Suppressor macrophage treated with lipopolysaccharide for 4 hours (primary cell): Measurements from ENCODE around the gene APOL1.
A peak's percentile ranks its signal among the peaks of the same experiment; 100 is the strongest.
"Not testable (repeated sequence)": the region's sequence is repeated elsewhere in the genome, so short reads cannot be mapped to it uniquely, and the experiment has no call there.

Experiments used
- DNase-seq: peaks from one replicate; pipeline ENCODE4 v3.0.0-alpha.2; 2020

The APOL1 gene, protein sequence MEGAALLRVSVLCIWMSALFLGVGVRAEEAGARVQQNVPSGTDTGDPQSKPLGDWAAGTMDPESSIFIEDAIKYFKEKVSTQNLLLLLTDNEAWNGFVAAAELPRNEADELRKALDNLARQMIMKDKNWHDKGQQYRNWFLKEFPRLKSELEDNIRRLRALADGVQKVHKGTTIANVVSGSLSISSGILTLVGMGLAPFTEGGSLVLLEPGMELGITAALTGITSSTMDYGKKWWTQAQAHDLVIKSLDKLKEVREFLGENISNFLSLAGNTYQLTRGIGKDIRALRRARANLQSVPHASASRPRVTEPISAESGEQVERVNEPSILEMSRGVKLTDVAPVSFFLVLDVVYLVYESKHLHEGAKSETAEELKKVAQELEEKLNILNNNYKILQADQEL

DNA sequence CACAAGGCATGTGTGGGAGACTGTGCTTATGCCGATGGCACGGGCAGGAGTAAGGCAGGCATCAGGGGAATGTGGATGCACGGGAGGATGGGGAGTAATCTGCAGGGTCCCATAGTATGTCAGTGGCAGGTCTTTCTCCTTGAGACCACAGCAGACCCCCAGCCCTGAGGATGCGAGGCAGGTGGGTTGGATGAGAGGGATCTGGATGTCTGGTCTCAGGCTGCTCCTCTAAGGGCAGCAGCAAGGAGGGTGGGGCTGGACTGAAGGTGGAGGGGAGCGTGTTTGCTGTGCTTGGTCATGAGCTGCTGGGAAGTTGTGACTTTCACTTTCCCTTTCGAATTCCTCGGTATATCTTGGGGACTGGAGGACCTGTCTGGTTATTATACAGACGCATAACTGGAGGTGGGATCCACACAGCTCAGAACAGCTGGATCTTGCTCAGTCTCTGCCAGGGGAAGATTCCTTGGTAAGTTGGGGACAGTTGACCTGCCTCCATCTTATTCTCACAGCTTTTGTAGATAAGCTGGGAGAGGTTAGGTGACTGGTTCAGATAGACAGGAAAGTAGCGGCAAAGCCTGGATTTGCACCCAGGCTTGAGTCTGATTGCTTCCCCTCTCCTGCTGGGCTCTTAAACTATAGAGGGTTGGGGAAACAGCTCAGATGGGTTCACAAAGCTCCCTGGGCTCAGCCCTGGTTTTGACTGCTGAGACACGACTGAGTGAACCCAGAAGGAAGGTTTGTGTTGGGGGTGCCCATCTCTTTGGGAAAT, at the start of gene APOL1:
TSS of gene APOL1 (plus strand) at position 380 of the 769 bp plus-strand sequence. CDS start 1,823 bp downstream, outside the sequence.
- DNase-seq, result peak; percentile 89

DNA sequence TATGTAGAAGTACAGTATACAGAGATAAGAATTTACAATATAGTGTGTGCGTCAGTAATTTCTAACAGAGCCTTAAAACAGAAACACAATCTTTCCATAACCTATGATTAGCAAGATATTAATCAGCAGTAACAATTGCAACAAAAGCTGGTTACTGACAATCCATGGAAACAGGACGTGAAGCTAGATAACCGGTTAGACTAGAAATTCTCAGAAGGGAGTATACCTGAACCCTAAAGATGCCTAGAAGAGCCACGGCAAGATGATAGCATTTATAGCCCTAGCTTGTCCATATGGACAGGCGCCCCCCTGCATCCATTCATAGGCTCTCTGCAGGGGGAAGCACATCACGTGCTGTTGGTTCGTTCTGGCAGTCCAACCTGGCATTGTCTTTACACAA, 49.5 kb upstream of the APOL1 start:
- not testable (repeated sequence) for DNase-seq

DNA sequence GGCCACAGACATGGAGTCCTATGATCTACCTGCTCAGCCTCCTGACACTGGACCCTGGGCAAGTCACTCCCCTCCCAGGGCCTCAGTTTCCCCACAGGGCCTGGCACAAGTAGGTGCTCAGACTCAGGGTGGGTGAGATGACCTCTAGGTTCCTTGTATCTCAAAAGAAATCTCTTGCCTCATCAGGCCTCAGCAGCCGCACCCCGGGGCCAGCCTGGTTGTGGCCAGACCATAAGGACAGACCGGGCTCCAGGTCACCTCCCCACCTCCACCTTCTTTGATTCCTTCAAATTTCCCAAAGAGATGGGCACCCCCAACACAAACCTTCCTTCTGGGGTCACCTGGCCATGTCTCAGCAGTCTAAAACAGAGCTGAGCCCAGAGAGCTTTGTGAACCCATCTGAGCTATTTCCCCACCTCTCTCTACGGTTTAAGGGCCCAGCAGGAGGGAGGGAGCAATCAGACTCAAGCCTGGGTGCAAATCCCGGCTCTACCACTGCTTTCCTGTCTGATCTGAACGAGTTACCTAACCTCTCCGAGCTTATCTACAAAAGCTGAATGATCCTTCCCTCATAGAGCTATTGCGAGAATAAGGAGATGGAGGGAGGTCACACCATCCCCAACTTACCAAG, 48.8 kb upstream of the APOL1 start:
- DNase-seq, result no peak

DNA sequence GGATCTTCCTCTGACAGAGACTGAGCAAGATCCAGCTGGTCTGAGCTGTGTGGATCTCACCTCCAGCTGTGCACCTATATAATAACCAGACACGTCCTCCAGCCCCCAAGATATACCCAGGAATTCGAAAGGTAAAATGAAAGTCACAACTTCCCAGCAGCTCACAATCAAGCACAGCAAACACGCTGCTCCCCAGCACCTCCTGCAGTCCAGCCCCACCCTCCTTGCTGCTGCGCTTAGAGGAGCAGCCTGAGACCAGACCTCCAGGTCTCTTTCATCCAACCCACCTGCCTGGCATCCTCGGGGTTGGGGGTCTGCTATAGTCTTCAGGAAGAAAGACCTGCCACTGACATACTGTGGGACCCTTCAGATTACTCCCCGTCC, 48.3 kb upstream of the APOL1 start:
- DNase-seq, result no peak

DNA sequence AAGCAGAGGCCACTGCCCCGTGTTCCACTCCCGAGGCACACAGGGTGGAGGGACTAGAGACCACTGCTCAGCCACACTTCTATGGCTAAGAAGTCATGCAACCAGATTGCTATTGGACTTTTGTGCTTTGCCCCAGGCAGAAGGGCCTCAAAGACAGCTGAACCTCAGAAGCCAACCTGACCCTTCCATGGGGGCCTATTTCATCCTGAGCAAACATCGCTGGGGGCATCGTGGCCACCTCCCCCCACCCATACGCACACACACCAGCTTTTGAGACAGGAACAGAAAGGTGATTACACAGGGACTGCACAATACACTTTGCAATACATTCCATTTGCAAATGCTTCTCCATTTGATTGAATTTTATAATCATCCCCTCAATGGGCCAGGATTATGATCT, 47.4 kb upstream of the APOL1 start:
- not testable (repeated sequence) for DNase-seq

DNA sequence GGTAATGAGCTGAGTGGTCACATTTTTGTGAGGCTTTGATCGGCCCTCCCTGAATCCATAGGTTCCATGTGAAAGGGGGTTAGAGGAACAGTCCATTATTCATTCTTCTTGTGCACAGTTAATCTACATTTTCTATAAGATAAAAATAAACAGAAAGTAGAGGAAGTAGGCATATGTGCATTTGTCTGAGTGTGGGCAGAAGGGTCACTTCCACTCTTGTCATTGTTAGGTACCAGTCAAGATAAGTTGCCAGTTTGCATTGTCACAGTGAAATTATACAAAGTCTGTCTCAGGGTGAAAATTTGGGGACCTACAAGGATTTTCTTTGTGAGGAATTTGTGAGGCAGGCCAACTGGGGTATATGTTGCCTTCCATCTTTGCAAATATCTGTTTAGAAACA, 46.7 kb upstream of the APOL1 start:
- DNase-seq, result peak; percentile 31

DNA sequence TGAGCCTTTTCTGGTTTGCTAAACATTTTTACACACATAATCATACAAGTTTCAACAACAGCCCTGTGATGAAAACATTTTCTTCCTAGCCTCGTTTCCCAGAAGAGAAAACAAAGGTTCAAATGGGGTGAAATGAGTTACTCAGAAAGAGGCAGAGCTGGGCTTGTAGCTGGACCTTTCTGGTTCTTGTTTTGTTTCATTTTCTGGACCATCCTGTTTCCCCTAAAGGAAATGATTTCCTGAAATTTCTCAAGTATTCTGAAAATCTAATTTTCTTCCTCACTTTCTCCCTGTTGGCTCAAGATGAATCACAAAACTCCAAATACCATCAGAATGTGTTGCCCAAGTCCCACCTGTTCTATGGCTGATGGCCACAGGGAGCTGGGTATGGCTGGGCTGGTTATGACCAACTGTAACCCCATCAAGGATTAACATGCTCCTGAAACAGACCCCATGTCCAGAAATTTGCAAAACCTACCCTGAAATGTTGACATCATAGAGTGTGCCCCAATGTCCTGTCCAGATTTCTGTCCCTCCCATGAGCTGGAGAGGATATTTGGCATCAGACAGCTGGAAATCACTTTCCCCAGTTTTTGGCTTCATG, 44.7 kb upstream of the APOL1 start:
- DNase-seq, result peak; percentile 57

DNA sequence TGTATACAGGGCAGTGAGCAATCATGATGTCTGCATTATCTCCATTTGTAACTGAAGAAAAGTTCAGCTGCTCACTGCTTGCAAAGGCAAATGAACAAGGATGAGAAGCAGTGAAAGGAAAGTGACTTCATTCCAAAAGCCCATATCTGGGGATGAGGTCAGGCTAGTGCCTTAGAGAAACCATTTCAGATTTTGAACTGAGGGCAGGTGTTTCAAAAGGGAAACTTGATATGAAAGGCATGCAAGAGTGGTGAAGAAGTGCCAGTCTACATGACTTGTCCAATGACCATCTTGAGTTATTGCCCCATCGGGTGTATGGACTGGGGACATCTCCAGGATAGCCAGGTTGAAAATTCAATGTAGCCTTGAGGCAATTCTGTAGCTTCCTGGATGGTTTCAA, 44.0 kb upstream of the APOL1 start:
- DNase-seq, result peak; percentile 15

DNA sequence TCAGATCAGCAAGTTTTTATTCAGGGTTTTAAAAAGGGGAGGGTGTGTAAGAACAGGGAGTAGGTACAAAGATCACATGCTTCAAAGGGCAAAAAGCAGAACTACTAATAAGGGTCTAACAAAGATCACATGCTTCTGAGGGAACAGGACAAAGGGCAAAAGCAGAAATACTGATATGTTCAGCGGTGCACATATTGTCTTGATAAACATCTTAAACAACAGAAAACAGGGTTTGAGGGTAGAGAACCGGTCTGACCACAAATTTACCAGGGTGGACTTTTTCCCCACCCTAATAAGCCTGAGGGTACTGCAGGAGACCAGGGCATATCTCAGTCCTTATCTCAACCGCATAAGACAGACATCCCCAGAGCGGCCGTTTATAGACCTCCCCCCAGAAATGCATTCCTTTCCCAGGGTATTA, 43.4 kb upstream of the APOL1 start:
- not testable (repeated sequence) for DNase-seq

DNA sequence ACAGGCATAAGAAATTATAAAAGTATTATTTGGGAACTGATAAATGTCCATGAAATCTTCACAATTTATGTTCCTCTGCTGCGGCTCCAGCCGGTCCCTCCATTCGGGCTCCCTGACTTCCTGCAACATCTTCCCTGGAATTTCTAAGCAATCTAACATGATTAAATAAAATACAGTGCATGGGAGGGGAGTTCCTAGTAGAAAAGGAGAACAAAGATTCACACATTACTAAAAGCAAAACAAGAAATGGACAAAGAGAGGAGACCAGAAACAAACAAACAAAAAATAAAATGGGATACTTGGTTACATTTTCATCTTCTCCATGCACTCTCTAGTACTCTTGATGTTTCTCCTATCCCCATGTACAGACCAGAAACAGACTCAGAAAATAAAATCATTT, 42.7 kb upstream of the APOL1 start:
- peak; percentile 56 for DNase-seq

DNA sequence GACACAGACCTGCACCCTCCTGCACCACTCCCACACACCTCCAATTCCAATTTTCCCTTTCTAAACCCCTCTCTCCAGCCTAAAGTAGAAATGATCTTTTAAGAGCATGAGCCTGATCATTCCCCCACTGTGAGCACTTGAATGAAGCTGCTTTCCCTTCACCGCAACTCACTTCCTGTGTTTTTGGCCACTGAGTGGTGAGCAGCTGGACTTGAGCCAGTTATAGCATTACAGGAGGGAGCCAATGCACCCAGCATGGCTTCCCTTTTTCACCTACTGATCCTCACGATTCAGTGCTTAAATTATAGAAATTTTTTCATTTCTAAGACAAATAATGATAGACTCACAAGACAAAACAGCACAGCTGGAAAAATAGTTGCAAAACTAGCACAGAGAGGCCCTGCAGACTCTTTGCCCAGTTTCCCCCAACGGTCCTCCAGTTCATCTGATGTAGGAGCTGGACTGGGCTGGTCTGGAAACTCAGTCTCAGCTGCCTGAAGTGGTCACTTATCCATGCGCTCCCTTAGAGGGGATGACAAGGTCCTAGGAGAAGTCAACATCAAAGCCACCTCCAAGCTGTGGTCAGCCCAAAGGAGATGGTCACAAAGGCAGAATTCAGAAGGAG, 41.6 kb upstream of the APOL1 start:
- peak; percentile 62 for DNase-seq

DNA sequence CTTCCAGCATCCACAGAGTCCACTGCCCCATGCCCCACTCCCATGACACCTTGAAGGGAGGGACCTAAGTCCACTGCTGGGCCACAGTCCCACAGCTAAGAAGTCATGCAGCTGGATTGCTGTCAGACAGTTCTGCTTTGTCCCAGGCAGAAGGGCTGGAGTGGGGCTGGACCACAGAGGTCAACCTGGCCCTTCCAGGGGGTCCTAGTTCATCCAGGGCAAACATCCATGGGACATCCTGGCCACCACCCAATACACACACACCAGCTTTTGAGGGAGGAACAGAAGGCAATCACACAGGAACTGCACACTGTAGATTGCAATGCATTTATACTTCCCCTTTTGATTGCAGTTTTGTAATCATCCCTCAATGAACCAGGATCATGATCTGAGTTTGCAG, 40.0 kb upstream of the APOL1 start:
- DNase-seq, result peak; percentile 56

DNA sequence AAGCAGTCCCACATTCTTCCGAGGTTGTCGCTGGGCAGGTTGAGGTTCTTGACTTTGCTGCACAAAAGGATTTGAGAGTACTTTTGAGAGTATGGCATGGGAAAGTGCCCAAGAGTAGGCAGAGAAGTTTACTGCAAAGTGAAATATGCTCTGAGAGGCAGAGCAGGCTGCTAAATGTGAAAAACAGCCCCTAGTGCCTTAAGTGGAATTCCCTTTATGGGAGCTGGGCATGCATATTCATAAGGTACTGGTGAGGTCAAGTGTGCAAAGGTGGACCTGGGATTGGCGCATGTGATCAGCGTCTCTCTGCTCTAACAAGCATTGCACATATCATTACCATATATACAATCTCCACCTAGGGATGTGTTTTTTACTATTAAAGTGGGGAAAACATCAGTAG, 39.3 kb upstream of the APOL1 start:
- DNase-seq, result no peak

DNA sequence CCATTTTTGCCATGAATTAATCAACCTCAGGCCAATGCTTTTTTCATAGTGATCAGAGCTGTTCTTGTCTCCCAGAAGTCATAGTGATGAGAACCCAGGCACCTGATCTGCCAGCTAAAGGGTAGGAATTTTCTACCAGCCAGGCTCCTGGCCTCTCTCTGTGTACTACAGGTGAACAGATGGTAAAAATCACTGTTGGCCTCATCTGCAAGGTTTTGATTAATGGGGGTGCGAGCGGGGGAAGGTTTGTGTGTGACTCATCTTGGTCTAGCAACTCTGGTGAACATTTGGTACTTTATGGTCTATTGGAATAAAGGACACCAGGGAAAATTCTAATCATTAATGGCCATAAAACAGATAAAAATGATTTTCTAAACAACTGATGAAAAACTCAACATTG, 37.0 kb upstream of the APOL1 start:
- no peak for DNase-seq

DNA sequence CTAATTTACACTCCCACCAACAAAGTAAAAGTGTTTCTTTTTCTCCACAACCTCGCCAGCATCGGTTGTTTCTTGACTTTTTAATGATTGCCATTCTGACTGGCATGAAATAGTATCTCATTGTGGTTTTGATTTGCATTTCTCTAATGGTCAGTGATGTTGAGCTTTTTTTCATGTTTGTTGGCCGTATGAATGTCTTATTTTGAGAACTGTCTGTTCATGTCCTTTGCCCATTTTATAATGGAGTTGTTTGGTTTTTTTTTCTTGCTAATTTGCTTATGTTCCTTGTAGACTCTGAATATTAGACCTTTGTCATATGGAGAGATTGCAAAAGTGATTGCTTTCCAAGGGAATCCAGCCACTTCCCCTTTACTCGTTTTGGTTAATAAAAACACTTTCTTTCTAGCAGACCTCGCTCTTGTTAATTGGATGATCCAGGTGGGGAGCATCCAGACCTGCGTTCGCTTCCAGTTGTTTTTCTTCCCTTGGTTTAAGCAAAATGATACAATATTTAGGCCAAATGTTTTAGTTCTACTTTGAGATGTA, 34.2 kb upstream of the APOL1 start:
- DNase-seq, result peak; percentile 45

DNA sequence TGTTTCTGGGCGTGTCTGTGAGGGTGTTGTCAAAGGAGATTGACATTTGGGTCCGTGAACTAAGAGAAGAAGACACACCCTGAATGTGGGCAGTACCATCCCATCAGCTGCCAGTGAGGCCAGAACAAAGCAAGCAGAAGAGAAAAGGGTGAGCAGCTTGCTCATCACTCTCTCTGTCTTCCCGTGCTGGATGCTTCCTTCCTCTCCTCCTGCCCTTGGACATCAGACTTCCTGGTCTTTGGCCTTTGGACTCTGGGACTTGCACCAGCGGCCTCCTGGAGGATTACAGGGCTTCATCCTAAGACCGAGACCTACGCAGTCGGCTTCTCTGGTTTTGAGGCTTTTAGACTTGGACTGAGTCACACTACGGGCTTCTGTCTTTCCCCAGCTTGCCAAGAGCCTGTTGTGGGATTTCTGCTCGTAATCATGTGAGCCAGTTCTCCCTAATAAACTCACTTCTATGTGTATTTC, 32.4 kb upstream of the APOL1 start:
- DNase-seq, result peak; percentile 54

DNA sequence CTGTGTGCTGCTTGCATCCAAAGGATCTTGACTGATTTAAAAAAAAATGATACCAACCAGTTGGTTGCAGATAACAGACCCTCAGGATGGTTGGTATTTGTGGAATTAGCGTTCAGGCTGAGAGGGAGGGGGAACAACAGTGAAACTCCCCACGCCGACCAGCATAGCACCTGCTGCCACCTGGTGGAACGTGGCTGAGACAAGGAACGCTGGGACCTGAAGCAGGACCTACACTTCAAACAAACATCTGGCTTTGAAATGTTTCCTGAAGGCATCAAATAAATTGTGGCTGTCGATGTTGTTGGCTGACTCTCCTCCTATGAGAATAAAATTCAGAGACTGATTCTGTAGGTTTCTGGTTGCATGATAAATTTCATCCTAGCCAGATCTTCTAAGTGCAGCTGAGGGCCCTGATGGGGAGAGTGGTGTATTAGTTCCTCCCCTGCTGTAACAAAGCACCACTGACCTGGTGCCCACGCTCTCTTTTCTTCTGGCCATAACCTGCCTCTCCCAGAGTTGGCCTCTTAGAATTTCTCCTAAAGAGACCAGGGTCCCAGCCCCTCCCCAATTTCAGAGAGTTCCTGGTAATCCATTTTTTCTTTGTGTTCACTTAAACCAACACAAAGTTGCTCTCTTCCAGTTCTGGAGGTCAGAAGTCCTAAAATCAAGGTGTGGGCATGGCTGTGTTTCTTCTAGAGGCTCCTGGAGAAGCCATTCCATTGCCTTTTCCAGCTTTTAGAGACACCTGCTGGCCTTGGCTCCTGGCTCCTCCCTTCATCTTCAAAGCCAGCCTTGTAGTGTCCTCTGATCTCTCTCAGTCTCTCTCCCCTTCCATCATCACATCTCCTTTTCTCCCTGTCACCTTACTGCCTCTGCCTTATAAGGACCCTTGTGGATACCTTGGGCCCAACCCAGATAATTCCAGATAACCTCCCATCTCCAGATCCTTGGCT, 30.9 kb upstream of the APOL1 start:
- peak; percentile 39 for DNase-seq

DNA sequence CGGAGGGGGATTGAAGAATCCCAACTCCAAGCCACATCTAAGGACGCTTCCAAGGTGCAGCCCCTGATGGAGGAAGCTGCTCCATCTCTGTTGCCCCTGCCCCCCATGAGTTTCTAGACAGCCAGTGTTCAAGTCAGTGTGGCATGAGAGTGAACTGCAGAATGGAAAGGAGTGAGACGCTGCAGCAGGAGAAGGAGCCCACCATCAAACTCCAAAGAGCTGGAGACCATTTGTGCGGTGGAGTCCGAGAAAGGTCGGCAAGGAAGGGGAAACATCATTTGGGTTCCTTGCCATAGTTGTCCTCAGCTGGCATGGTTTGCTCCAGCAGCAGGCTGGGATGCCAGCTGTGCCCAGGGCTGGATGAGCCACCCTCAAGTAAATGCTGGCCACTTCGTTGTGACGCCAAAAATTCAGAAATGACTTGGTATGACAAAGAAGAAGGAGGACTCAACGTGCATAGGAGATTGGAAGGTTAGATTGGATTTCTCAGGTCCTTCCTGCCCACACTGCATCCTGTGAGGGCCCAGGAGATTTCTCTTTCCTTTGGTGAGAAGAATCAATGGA, 30.0 kb upstream of the APOL1 start:
- no peak for DNase-seq

DNA sequence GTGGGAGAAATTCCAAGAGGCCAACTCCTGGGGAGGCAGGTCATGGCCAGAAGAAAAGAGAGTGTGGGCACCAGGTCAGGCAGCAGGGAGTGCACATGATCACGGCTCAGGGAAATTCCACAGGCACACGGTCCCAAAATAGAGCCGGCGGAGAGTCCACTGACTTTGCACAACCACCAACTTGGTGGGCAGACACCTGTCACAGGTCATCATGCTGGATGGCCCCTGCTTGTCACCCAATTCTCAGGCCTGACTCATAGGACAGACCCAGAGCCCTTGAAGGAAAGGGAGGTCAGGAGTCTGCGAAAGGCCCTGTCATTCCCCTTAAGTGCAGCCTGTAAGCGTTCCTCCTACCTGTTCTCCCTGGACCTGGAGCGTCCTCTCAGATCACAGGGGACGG, 29.4 kb upstream of the APOL1 start:
- no peak for DNase-seq

DNA sequence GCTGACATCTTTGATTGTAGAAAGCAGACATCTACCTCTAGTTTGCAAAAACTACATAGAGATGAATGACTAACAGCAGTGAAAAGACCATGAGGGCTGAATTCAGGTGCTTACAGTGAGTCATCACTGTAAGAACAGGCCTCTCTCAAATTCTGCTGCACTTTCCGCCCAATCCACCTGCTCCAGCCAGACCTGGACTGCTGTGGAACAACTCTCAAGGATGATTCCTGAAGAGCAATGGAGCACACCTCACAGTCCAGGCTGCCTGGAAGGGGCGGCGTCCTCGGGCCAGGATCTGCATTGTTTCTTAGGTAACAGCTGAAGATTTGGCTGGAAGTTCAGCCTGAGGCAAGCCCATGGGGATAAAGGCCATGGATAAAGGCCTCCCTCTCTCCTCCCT, 28.7 kb upstream of the APOL1 start:
- DNase-seq, result no peak
